CD4-positive, alpha-beta T cell treated with Interleukin-17A for 1 hour (primary cell): ENCODE results near the gene ERG.
A peak's percentile ranks its signal among the peaks of the same experiment; 100 is the strongest.

Source experiments
- DNase-seq: peaks from one replicate; pipeline ENCODE4 v3.0.0-alpha.2; 2020

Gene ERG

GRCh38 chr21:38498057-38498833, at the start of gene ERG:
TSS of gene ERG (minus strand) at chr21:38498477. CDS start at chr21:38498380, 97 bp downstream.
- no peak for DNase-seq

- no peak for DNase-seq
Measured at GRCh38 chr21:38544661-38545060, 46.4 kb upstream of the ERG start.

GRCh38 chr21:38542263-38542662, 44.0 kb upstream of the ERG start:
- DNase-seq, result no peak

- DNase-seq, result no peak
Measured at GRCh38 chr21:38538353-38538752, 40.1 kb upstream of the ERG start.

- no peak for DNase-seq
Measured at GRCh38 chr21:38534591-38534990, 36.3 kb upstream of the ERG start.

GRCh38 chr21:38533887-38534286, 35.6 kb upstream of the ERG start:
- DNase-seq, result no peak

- DNase-seq, result no peak
Measured at GRCh38 chr21:38531591-38531990, 33.3 kb upstream of the ERG start.

- no peak for DNase-seq
Measured at GRCh38 chr21:38531039-38531541, 32.8 kb upstream of the ERG start.

GRCh38 chr21:38527737-38528136, 29.5 kb upstream of the ERG start:
- no peak for DNase-seq

GRCh38 chr21:38525454-38525853, 27.2 kb upstream of the ERG start:
- no peak for DNase-seq

GRCh38 chr21:38524168-38525153, 26.2 kb upstream of the ERG start:
- no peak for DNase-seq

GRCh38 chr21:38520511-38520910, 22.2 kb upstream of the ERG start:
- DNase-seq, result no peak

- no peak for DNase-seq
Measured at GRCh38 chr21:38511662-38512243, 13.5 kb upstream of the ERG start.

- DNase-seq, result no peak
Measured at GRCh38 chr21:38511198-38511597, 12.9 kb upstream of the ERG start.

- no peak for DNase-seq
Measured at GRCh38 chr21:38507374-38507942, 9.2 kb upstream of the ERG start.

- DNase-seq, result no peak
Measured at GRCh38 chr21:38506661-38507281, 8.5 kb upstream of the ERG start.

- peak; percentile 21 for DNase-seq
Measured at GRCh38 chr21:38505654-38506523, 7.6 kb upstream of the ERG start.

GRCh38 chr21:38504066-38504465, 5.8 kb upstream of the ERG start:
- no peak for DNase-seq

GRCh38 chr21:38503583-38503982, 5.3 kb upstream of the ERG start:
- no peak for DNase-seq

GRCh38 chr21:38500073-38500472, 1.8 kb upstream of the ERG start:
- DNase-seq, result no peak

- no peak for DNase-seq
Measured at GRCh38 chr21:38499296-38499695, 1.0 kb upstream of the ERG start.
